Astrocyte of the hippocampus (primary cell): ENCODE results near the gene BCL6B.

Source experiments
- DNase-seq: peaks from one replicate; pipeline ENCODE4 v3.0.0; 2011; ENCODE audit warnings: low read depth, low spot score

The BCL6B gene

GRCh38 chr17:7007143-7007542 lies 15.7 kb upstream of the BCL6B start:
- DNase-seq, result no peak

GRCh38 chr17:7010523-7010922 lies 12.3 kb upstream of the BCL6B start:
- DNase-seq, result no peak

- no peak for DNase-seq
Measured at GRCh38 chr17:7011415-7011814, 11.4 kb upstream of the BCL6B start.

GRCh38 chr17:7011942-7012254 lies 11.0 kb upstream of the BCL6B start:
- DNase-seq, result no peak

GRCh38 chr17:7014261-7014994 lies 8.4 kb upstream of the BCL6B start:
- DNase-seq, result peak; percentile 99

- peak; percentile 86 for DNase-seq
Measured at GRCh38 chr17:7014995-7015958, 7.6 kb upstream of the BCL6B start.

GRCh38 chr17:7016418-7016817 lies 6.4 kb upstream of the BCL6B start:
- no peak for DNase-seq

GRCh38 chr17:7016886-7017826 lies 5.7 kb upstream of the BCL6B start:
- no peak for DNase-seq

GRCh38 chr17:7017827-7018200 lies 5.0 kb upstream of the BCL6B start:
- no peak for DNase-seq

- no peak for DNase-seq
Measured at GRCh38 chr17:7018331-7018964, 4.4 kb upstream of the BCL6B start.

GRCh38 chr17:7019367-7019766 lies 3.5 kb upstream of the BCL6B start:
- no peak for DNase-seq

GRCh38 chr17:7019839-7020519 lies 2.9 kb upstream of the BCL6B start:
- peak; percentile 86 for DNase-seq

GRCh38 chr17:7020894-7021664 lies 1.8 kb upstream of the BCL6B start:
- DNase-seq, result no peak

GRCh38 chr17:7021993-7022778 lies 664 bp upstream of the BCL6B start:
- DNase-seq, result peak; percentile 87

- peak; percentile 81 for DNase-seq
Measured at GRCh38 chr17:7023576-7024401, 939 bp downstream of the BCL6B start.

- DNase-seq, result no peak
Measured at GRCh38 chr17:7024402-7024785, 1.5 kb downstream of the BCL6B start.

- no peak for DNase-seq
Measured at GRCh38 chr17:7025245-7025644, 2.4 kb downstream of the BCL6B start.

GRCh38 chr17:7026471-7027115 lies 3.7 kb downstream of the BCL6B start:
- DNase-seq, result no peak
